Mesendoderm (in vitro differentiated cells): ENCODE measurements around the gene FSTL4.
A peak's percentile ranks its signal among the peaks of the same experiment; 100 is the strongest.

Experiments
- DNase-seq: peaks from one replicate; pipeline ENCODE4 v3.0.0; 2013
- H2AK5ac ChIP-seq: 2 replicates; pipeline ENCODE4 v1.6.1; 2013; ENCODE audit warnings: low read length, inconsistent platforms
- H2BK120ac ChIP-seq: 2 replicates; pipeline ENCODE4 v1.6.1; 2013; ENCODE audit warnings: low read depth, mild to moderate bottlenecking, low read length, moderate library complexity, mixed read lengths
- H2BK15ac ChIP-seq: replicated peaks from 2 replicates; pipeline ENCODE4 v1.6.1; 2013; ENCODE audit warnings: low read depth, mild to moderate bottlenecking, moderate library complexity
- H2BK5ac ChIP-seq: 2 replicates; pipeline ENCODE4 v1.6.1; 2013; ENCODE audit warnings: low read length, inconsistent platforms
- H3K18ac ChIP-seq: 2 replicates; pipeline ENCODE4 v1.6.1; 2013; ENCODE audit warnings: mild to moderate bottlenecking, low read length, mixed read lengths
- H3K23ac ChIP-seq: one replicate; pipeline ENCODE4 v1.6.1; 2013; ENCODE audit warnings: low read length
- H3K27ac ChIP-seq: 2 replicates; pipeline ENCODE4 v1.5.1; 2013; ENCODE audit warnings: low read depth, mild to moderate bottlenecking, inconsistent platforms, low read length, moderate library complexity
- H3K27me3 ChIP-seq: 2 replicates; pipeline ENCODE4 v1.6.1; 2013; ENCODE audit warnings: low read length, control low read depth, mild to moderate bottlenecking, inconsistent platforms; ENCODE audit not compliant: insufficient read depth, poor library complexity
- H3K36me3 ChIP-seq: 2 replicates; pipeline ENCODE4 v1.6.1; 2013; ENCODE audit warnings: low read length, inconsistent platforms; ENCODE audit not compliant: control insufficient read depth, insufficient read depth
- H3K4ac ChIP-seq: one replicate; pipeline ENCODE4 v1.6.1; 2013; ENCODE audit warnings: low read depth, mild to moderate bottlenecking, low read length, moderate library complexity
- H3K4me1 ChIP-seq: 2 replicates; pipeline ENCODE4 v1.6.1; 2013; ENCODE audit warnings: low read depth, low read length, inconsistent platforms; ENCODE audit not compliant: control insufficient read depth
- H3K4me2 ChIP-seq: 2 replicates; pipeline ENCODE4 v1.6.1; 2013; ENCODE audit warnings: low read length
- H3K4me3 ChIP-seq: 2 replicates; pipeline ENCODE4 v1.5.1; 2013; ENCODE audit warnings: mild to moderate bottlenecking, low read length
- H3K56ac ChIP-seq: one replicate; pipeline ENCODE4 v1.6.1; 2013; ENCODE audit warnings: low read length
- H3K79me1 ChIP-seq: 2 replicates; pipeline ENCODE4 v1.6.1; 2013; ENCODE audit warnings: low read length, inconsistent platforms
- H3K79me2 ChIP-seq: 2 replicates; pipeline ENCODE4 v1.6.1; 2013; ENCODE audit warnings: mild to moderate bottlenecking, low read length; ENCODE audit not compliant: control insufficient read depth, insufficient read depth
- H3K9ac ChIP-seq: 2 replicates; pipeline ENCODE4 v1.6.1; 2013; ENCODE audit warnings: low read length, inconsistent platforms
- H4K5ac ChIP-seq: one replicate; pipeline ENCODE4 v1.6.1; 2013; ENCODE audit warnings: low read length
- H4K8ac ChIP-seq: one replicate; pipeline ENCODE4 v1.6.1; 2013; ENCODE audit warnings: low read depth, mild to moderate bottlenecking, control low read depth, low read length, moderate library complexity
- WGBS: extraction: QIAGEN DNeasy Blood & Tissue Kit; methylation state at CpG from one replicate; pipeline ENCODE4 v1.1.7; 2013; ENCODE audit warnings: low lambda C conversion rate, missing lambda C conversion rate; ENCODE audit not compliant: insufficient coverage; ENCODE audit errors: extremely low coverage; 5-methylcytosine and 5-hydroxymethylcytosine counted together

Gene FSTL4

DNA sequence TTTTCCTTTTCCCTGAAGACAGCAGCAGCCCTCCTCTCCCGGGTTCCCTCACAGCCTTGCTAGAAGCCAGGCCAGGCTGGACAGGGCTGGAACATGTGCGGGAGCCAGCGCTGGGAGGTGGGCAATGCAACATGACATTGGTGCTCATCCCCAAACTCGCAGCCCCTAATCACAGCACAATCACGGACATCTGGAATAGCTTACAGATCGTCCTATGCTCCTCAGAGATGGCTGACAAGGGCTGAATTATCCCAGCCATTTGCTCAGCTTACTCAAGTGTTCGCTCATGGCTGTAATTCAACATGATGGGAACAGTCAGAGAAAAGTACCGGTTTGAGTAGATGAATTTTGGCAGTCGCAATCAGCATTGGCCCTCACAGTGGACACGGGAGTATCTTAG, 49.8 kb downstream of the FSTL4 start:
- Histone ChIP-seq H3K27me3 (no peaks in the 10 kb centered on the region), H4K5ac (no peak overlapping the region), H3K36me3 (no peaks in the 10 kb centered on the region), H4K8ac (no peak overlapping the region), H3K4me2 (no peak overlapping the region), H3K4me1 (no peaks in the 10 kb centered on the region), H2BK15ac (no peak overlapping the region), H3K56ac (no peak overlapping the region), H3K79me2 (no peaks in the 10 kb centered on the region), H3K4ac (no peak overlapping the region), H3K9ac (no peak overlapping the region), H3K79me1 (no peaks in the 10 kb centered on the region), H3K27ac (no peak overlapping the region), H3K18ac (no peak overlapping the region), H2AK5ac (no peak overlapping the region), H2BK120ac (no peak overlapping the region), H2BK5ac (no peak overlapping the region), H3K23ac (peak overlapping the region; percentile 50), H3K4me3 (no peak overlapping the region)
- no CpG with 5 or more reads among the region's 10 CpGs for WGBS
- DNase-seq: no peak

DNA sequence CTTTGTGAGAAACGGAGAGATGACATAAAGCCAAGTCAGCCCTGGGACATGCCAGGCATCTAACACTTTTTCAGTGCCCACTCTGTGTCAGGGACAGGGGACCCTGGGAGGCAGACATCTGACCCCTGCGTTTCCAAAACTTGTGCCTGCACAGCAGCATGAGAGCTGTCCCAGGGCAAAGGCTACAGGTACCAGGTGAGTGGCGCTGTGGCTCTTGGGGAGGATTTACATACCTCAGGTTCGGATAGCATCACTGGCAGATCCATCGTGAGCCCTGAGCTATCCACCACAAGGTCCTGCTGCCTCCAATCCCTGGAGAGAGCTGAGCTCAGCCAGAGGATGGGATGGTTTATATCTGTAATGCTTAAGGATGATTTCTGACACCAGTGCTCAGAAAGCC, 52.4 kb downstream of the FSTL4 start:
- no peak overlapping the region for H3K4ac ChIP-seq
- DNase-seq: no peak
- no peak overlapping the region for H3K4me3 ChIP-seq
- H2BK5ac ChIP-seq: no peak overlapping the region
- no peak overlapping the region for H2BK120ac ChIP-seq
- no CpG with 5 or more reads among the region's 5 CpGs for WGBS
- H4K5ac ChIP-seq: no peak overlapping the region
- H4K8ac ChIP-seq: no peak overlapping the region
- H3K36me3 ChIP-seq: no peaks in the 10 kb centered on the region
- H3K23ac ChIP-seq: no peak overlapping the region
- no peak overlapping the region for H3K18ac ChIP-seq
- H2AK5ac ChIP-seq: no peak overlapping the region
- no peaks in the 10 kb centered on the region for H3K79me2 ChIP-seq
- H3K4me1 ChIP-seq: no peaks in the 10 kb centered on the region
- H2BK15ac ChIP-seq: no peak overlapping the region
- no peaks in the 10 kb centered on the region for H3K27me3 ChIP-seq
- H3K56ac ChIP-seq: no peak overlapping the region
- no peak overlapping the region for H3K27ac ChIP-seq
- no peak overlapping the region for H3K4me2 ChIP-seq
- H3K79me1 ChIP-seq: no peaks in the 10 kb centered on the region
- H3K9ac ChIP-seq: no peak overlapping the region

DNA sequence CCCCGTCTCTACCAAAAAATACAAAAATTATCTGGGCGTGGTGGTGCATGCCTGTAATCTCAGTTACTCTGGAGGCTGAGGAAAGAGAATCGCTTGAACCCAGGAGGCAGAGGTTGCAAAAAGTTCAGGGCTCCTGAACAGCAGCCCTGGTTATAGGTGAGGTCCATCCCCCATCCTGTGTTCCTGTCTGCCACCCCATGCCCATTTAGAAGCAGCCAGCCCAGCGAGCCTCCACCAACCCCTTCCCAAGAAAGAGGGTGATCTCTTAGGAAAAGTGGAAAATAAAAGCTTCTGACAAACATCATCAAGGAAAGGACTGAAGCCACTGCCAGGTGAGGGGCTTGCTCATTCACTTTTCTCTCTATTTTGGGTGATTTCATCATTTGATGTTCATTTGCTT, 55.8 kb downstream of the FSTL4 start:
- Histone ChIP-seq H3K23ac (no peak overlapping the region), H3K4me3 (no peak overlapping the region), H3K4me2 (no peak overlapping the region), H4K8ac (no peak overlapping the region), H3K27ac (no peak overlapping the region), H3K79me2 (no peaks in the 10 kb centered on the region), H3K4me1 (no peaks in the 10 kb centered on the region), H2BK15ac (no peak overlapping the region), H3K27me3 (no peaks in the 10 kb centered on the region), H2AK5ac (no peak overlapping the region), H3K4ac (no peak overlapping the region), H3K18ac (no peak overlapping the region), H2BK5ac (no peak overlapping the region), H3K9ac (no peak overlapping the region), H2BK120ac (no peak overlapping the region), H3K36me3 (no peaks in the 10 kb centered on the region), H3K56ac (no peak overlapping the region), H4K5ac (no peak overlapping the region), H3K79me1 (no peaks in the 10 kb centered on the region)
- no peak for DNase-seq
- WGBS: no CpG with 5 or more reads among the region's 4 CpGs

DNA sequence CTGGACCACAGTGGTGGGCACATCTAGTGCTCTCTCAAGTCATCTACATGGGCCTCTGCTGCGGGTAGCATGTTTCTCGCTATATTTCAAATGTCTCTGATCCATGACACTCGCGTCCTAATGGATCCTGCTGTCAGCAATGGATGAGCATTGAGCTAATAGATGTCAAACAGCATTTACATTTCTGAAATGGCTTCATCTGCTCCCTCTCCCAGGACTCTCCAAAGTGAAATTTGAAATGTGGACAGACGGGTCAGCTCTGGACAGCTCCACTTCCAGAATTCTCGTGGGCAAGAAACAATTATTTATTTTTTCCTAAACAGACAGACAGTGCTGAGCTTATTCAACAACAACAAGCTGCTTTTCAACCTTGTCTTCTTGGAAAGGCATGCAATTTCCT, 58.1 kb downstream of the FSTL4 start:
- no peak overlapping the region for H3K56ac ChIP-seq
- no peak for DNase-seq
- H3K36me3 ChIP-seq: no peaks in the 10 kb centered on the region
- no peak overlapping the region for H3K4me3 ChIP-seq
- H3K4me2 ChIP-seq: no peak overlapping the region
- H3K4me1 ChIP-seq: no peaks in the 10 kb centered on the region
- H4K5ac ChIP-seq: no peak overlapping the region
- no peak overlapping the region for H3K23ac ChIP-seq
- H3K4ac ChIP-seq: no peak overlapping the region
- H4K8ac ChIP-seq: no peak overlapping the region
- H2BK120ac ChIP-seq: no peak overlapping the region
- H3K27ac ChIP-seq: no peak overlapping the region
- H2BK5ac ChIP-seq: no peak overlapping the region
- no peaks in the 10 kb centered on the region for H3K79me1 ChIP-seq
- H2AK5ac ChIP-seq: no peak overlapping the region
- H3K18ac ChIP-seq: no peak overlapping the region
- H3K79me2 ChIP-seq: no peaks in the 10 kb centered on the region
- H3K9ac ChIP-seq: no peak overlapping the region
- no peaks in the 10 kb centered on the region for H3K27me3 ChIP-seq
- WGBS: no CpG with 5 or more reads among the region's 6 CpGs
- no peak overlapping the region for H2BK15ac ChIP-seq

DNA sequence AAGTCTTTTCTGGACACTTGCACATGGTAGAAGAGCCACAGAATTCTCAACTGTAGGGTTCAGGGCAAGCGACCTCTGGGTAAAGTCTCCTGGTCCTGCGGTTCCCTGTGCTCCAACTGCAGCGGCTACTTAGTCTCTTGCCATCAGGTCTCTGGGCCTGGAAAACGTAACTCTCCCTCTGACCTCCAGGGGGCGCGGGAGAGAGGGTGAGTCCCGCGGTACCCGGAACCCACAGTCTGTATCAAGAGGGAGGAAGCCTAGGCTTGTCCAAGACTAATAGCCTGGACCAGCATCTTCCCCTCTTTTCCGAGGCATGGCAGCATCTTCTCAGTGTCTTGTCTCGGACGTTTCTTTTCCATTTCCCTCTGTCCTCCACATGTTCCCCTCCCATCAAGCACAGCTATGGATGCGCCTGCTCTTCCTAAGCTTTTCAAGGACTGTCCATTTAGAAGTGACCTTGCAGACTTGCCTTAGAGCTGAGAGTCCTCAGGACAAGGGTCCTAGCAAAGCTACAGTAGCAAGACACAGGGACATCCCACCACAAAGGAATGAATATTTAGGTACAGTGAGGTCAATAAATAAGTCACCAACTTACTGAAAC, 59.3 kb downstream of the FSTL4 start:
- Histone ChIP-seq H3K9ac (no peak overlapping the region), H3K27me3 (no peaks in the 10 kb centered on the region), H3K79me1 (no peaks in the 10 kb centered on the region), H2BK120ac (no peak overlapping the region), H3K4me2 (no peak overlapping the region), H3K23ac (no peak overlapping the region), H4K8ac (no peak overlapping the region), H3K56ac (no peak overlapping the region), H3K36me3 (no peaks in the 10 kb centered on the region), H3K27ac (no peak overlapping the region), H2BK15ac (no peak overlapping the region), H4K5ac (no peak overlapping the region), H3K4me3 (no peak overlapping the region), H3K4ac (no peak overlapping the region), H3K4me1 (no peaks in the 10 kb centered on the region), H3K18ac (no peak overlapping the region), H2AK5ac (no peak overlapping the region), H3K79me2 (no peaks in the 10 kb centered on the region), H2BK5ac (no peak overlapping the region)
- WGBS: no CpG with 5 or more reads among the region's 13 CpGs
- DNase-seq: peak; percentile 80

DNA sequence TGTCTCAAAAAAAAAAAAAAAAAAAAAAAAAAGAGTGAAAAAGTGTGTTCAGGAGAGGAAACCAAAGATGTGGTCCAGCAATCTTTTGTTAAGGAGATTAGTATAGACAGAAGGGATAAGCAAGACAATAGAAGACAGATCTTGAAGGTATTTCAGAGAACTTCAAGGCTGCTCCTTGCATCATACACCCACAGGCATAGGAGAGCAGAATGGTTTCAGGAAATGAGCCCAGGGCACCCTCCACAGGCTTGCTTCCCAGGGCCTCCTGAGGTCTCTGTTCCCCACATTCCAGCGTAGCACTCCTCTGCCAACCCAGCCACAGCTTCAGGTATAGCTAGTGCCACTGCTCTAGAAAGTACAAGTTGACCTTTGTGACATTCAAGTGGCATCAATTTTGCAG, 65.8 kb downstream of the FSTL4 start:
- no peak overlapping the region for H3K23ac ChIP-seq
- no peak overlapping the region for H2BK120ac ChIP-seq
- no peak overlapping the region for H3K56ac ChIP-seq
- H2BK5ac ChIP-seq: no peak overlapping the region
- H4K8ac ChIP-seq: no peak overlapping the region
- no peaks in the 10 kb centered on the region for H3K4me1 ChIP-seq
- no peaks in the 10 kb centered on the region for H3K27me3 ChIP-seq
- no peak overlapping the region for H3K4ac ChIP-seq
- H4K5ac ChIP-seq: no peak overlapping the region
- no peak overlapping the region for H3K4me2 ChIP-seq
- no peak overlapping the region for H3K9ac ChIP-seq
- no peak overlapping the region for H2BK15ac ChIP-seq
- no peaks in the 10 kb centered on the region for H3K79me1 ChIP-seq
- no peak overlapping the region for H3K18ac ChIP-seq
- no peaks in the 10 kb centered on the region for H3K36me3 ChIP-seq
- no CpG with 5 or more reads among the region's 1 CpG for WGBS
- no peak overlapping the region for H3K27ac ChIP-seq
- no peak overlapping the region for H3K4me3 ChIP-seq
- DNase-seq: no peak
- H3K79me2 ChIP-seq: no peaks in the 10 kb centered on the region
- H2AK5ac ChIP-seq: no peak overlapping the region
